ENCODE results near the gene PHLDA2.

DNA sequence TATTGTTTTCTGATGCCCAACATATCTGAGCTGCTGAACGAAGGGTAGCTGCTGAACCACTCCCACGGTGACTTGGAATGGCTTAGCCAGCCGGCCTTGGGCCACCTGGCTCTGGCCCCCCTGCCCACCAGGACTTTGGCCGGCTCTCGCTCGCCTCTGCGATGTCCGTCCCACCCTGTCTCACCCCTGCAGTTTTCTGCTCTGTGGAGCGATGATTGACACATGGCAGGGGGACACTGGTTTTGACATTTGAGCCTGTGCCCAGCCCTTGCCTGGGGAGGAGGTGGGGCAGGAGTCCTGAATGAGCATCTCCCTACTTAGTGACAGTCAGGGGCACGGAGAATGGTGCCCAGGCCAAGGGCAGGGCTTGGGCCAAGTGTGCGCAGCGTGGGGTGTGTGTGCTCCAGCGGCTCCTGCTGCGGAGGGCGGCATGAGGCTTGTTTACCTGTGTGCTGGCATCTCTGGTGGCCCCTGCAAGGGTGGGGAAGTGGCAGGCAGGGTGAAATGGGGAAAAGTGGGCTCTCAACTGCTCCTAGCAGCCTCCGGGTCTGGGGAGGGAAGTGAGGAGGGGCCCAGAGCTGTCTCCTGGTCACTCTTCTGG is 27.9 kb downstream of the PHLDA2 start:
- TF ChIP-seq, protein P1, sequence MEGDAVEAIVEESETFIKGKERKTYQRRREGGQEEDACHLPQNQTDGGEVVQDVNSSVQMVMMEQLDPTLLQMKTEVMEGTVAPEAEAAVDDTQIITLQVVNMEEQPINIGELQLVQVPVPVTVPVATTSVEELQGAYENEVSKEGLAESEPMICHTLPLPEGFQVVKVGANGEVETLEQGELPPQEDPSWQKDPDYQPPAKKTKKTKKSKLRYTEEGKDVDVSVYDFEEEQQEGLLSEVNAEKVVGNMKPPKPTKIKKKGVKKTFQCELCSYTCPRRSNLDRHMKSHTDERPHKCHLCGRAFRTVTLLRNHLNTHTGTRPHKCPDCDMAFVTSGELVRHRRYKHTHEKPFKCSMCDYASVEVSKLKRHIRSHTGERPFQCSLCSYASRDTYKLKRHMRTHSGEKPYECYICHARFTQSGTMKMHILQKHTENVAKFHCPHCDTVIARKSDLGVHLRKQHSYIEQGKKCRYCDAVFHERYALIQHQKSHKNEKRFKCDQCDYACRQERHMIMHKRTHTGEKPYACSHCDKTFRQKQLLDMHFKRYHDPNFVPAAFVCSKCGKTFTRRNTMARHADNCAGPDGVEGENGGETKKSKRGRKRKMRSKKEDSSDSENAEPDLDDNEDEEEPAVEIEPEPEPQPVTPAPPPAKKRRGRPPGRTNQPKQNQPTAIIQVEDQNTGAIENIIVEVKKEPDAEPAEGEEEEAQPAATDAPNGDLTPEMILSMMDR (conservative IDR thresholded peaks at IDR 0.05; ENCODE audit: low read length) = no peak
- TF ChIP-seq EZH2phosphoT487 (IDR thresholded peaks at IDR 0.05; ENCODE audit: borderline replicate concordance) = no peak

Data from Loucy (cell line).